HG03095 (cell line): ENCODE data around the gene PTPRM.

Experiments
- ATAC-seq: cut with Tn5 transposase; IDR thresholded peaks from one replicate; pipeline ENCODE4 v1.9.1; 2021; ENCODE audit warnings: moderate library complexity; ENCODE audit not compliant: unreplicated experiment

PTPRM gene

GRCh38 chr18:7566567-7567473 is at the start of gene PTPRM:
TSS of gene PTPRM (plus strand) at chr18:7567316. CDS start at chr18:7567819, 503 bp downstream.
- peak; percentile 87 for ATAC-seq

- ATAC-seq: no peak
Observed at GRCh38 chr18:7517852-7518251, 49.3 kb upstream of the PTPRM start.

DNA sequence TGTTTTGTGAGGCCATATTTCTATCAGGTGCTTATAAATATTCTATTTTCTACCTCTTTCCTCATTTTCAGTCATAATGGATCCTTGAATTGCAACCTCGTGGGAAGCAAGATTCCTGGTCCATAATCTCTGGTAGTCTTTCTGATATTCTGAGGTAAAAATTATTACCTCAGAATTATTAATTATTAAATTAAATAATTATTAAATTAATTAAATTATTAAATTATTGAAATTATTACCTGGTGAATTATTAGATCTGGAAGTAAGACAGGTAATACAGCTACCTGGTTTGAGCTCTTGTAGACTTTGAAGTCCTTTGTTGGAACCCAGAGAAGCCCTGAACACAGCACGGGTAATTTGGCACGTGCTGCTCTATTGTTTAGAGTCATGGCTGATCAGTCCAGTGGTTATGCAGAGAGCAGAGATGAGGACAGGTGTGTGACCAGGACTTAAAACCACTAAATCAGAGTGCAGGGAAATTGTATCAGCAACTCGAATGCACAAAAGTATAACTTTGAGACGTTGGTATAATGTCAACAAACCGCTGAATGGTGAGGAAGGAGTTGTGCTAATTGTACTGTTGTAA is 46.8 kb upstream of the PTPRM start:
- no peak for ATAC-seq

DNA sequence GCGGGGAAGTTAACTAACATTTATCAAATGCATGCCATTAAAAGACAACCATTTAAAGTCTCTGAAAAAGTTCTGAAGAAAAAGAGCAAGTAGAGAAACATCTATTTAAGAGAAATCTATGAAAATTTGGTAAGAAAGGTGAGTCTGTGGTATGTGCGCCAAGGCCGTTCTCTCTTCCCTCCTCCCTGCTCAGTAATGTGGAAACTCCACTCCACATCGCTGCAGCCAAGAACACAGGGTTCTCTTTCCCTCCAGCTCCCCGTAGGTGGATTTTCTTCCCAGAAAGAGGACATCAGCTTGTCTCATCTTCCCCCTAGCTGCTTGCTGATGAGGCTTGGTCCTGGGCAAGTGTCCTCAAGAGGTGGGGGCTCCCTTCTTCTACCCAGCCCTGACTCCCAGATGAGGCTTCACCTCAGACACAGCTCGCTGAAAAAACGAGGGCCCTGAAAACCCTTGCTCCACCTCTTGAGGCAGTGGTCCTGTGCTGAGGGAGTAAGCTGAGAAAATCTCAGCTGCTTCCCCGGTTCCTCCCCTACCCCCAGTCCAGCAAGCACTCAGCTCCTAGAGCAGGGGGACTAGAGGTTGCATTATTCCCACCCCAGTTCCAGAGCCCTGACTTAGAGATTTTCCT is 45.8 kb upstream of the PTPRM start:
- no peak for ATAC-seq

GRCh38 chr18:7523772-7524171 is 43.3 kb upstream of the PTPRM start:
- no peak for ATAC-seq

GRCh38 chr18:7524786-7525185 is 42.3 kb upstream of the PTPRM start:
- no peak for ATAC-seq

DNA sequence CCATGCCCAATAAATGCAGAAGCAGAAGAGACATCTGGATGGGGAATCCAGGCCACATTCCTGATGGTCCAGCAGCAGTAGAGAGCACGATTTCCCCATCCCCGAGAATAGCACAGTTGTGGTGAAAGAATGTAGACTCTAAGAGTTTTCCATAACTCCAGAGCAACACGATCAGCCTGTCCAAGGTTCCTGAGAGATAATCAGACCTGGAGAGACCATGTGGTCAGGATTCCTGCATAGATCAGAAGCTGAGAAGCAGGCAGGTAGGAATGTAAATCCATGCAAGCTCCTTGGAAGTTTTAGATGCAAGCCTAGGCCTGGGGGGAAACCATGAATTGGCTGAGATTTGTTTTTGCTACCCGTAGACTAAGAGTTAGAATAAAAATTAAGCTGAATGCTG is 34.2 kb upstream of the PTPRM start:
- ATAC-seq: no peak

- ATAC-seq: no peak
Observed at GRCh38 chr18:7535436-7536205, 31.5 kb upstream of the PTPRM start.

DNA sequence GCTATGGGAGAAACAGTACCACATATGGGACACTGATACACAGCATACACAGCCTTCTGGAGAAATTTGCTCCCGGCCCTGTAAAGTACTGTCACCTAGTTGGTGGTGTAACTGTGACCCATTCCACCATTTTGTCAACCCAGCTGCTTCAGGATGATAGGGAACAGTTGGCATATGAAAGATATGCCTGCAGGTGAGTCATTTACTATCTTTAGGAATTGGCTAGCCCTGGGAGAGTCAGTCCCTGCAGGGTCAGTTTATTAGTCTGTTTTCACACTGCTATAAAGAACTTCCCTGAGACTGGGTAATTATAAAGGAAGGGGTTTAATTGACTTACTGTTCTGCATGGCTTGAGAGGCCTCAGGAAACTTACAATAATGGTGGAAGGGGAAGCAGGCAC is 30.0 kb upstream of the PTPRM start:
- no peak for ATAC-seq

GRCh38 chr18:7541835-7542234 is 25.3 kb upstream of the PTPRM start:
- ATAC-seq: no peak

GRCh38 chr18:7544686-7545085 is 22.4 kb upstream of the PTPRM start:
- no peak for ATAC-seq

- no peak for ATAC-seq
Observed at GRCh38 chr18:7545734-7546133, 21.4 kb upstream of the PTPRM start.

- ATAC-seq: no peak
Observed at GRCh38 chr18:7548221-7548620, 18.9 kb upstream of the PTPRM start.

DNA sequence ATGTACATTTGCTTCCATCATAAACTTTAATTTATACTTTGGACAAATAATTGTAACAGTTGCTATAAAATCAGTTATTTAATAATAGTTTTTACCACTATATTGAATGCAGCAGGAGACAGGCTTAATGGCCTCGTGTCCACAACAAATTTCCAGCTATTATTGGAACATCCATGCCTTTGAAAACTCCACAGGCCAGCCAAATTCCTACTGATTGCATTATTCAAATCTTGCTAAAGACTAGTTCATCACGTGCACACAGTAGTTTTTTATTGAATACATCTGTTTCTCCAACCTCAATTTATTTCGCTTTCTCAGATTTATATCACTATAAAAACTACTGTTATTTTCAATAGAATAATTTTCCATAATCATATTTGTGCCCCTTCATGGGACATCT is 18.4 kb upstream of the PTPRM start:
- ATAC-seq: no peak

DNA sequence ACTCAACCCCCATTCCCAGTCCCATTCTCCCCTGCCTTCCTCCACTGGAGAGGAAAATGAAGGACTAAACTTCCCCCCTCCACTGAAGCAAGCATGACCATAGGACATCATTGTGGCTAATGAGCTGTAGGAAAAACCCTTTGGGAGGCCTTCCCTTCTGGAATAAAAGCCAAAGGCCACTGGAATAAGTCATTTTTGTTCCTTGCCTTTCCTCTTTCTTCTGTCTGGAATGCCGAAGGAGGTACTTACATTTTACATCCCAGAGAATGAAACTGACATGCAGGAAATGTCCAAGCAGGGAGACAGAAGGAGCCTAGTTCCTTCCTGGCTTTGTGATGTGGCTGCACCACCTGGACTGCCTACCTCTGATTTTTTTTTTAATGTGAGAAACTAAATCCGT is 9.1 kb upstream of the PTPRM start:
- ATAC-seq: no peak

DNA sequence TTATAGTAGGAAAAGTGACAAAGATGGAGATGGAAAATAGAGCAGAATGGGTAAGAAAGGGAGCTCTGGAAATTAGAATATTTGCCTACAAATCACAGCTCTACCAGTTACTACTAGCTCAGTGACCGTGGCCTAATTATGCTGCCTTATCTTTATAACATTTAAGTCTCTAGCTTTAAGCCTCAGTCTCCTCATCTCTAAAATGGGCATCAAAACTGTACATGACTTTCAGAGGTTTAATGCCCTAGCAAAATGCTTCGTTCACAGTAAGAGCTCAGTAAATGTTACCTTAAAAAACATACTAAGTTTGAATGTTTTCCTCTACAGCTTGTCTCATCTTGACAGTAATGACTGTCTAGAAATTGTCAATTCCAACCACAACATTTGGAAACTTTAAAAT is 8.3 kb upstream of the PTPRM start:
- no peak for ATAC-seq

DNA sequence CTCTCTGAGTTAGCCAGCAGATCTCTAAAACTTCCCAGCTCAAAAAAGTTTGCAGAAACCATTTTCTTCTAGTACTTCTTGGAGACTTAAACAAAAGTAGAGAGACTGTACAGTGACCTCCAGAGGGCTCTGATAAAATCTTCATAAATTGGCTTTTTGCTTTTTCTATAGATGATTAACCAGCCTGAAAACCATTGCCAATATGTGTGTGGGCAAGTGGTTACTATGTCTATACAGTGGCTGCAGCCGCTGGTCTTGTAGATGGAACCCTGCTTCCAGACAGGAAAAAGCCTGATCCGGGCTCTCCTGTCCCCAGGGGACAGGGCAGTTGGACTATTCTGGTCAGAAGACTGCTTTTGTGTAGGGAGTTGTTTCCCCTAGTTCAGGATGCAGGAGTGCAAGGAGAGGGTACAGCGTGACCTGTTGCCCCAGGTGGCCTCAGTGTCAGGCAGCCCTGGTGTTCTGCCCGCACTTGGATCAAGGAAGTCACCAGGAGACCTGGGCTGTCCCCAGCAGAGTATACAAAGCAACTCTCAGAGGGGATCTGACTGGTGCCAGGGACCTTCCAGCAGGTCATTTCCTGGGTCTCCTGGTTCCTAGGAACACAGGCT is 7.3 kb upstream of the PTPRM start:
- no peak for ATAC-seq

GRCh38 chr18:7561909-7562460 is 5.1 kb upstream of the PTPRM start:
- ATAC-seq: no peak

DNA sequence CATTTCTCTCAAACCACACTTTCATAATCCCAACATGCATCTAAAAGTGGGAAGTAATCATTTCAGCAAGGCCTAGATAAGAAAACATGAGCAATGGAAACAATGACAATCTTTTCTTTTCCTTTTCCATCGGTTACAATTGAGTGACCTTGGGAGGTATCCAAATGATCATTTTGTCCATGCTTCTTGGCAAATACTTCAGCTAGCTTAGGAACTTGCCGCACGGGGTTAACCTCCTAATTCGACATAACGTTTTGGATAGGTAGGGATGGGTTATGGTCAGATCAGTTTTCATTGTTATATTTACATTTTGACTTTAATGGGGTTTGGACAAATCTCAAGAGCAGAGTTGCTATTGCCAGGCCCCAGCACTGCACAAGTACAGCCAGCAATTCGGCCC is 4.6 kb upstream of the PTPRM start:
- no peak for ATAC-seq

DNA sequence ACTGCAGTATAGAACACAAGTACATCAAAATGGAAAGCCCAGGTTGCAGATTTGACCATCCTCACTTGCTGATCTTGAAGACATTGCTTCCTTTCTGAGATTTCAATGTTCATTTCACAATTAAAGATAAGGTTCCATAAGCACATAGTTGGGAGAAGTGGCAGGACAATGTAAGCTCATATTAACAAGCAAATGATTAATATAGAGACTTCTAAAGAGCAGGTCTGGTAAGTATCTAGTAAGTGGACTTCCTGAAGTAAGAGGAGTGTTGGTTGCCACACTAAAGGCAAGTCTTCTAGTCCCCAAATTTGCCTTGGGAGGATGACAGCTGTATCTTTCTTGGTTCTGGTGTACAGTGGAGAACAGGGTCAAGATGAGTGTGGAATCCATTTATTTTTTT is 1.4 kb upstream of the PTPRM start:
- no peak for ATAC-seq

GRCh38 chr18:7566244-7566566 is 911 bp upstream of the PTPRM start:
- no peak for ATAC-seq
